Adrenal gland (tissue), 12 donors: ENCODE measurements around the gene SIGLEC9. TPM values are rescaled to one million over a fixed set of nuclear protein-coding genes. Genes with fewer than 3 reads are reported as not detected.

Source experiments
- DNase-seq, 7 donors: peaks; one replicate each; pipeline ENCODE4 v3.0.0-alpha.2; 2019 to 2020
- H3K27ac ChIP-seq, 5 donors: fragments of 200-600 bp; sonication (generic) in 4 of 5; 1 replicate in 3 of 5; 2 replicates in 2 of 5; pipeline versions ENCODE4 v1.5.1 to v1.8.0; 2016 to 2020; ENCODE audit warnings: mild to moderate bottlenecking in 1 of 5
- H3K27me3 ChIP-seq: fragments of 200-600 bp; 2 replicates; pipeline ENCODE4 v1.8.0; 2021
- H3K36me3 ChIP-seq, 2 donors: fragments of 200-600 bp; replicated peaks in 1 of 2; 1 replicate in 1 of 2; 2 replicates in 1 of 2; pipeline versions ENCODE4 v1.5.1 to v1.8.0; 2018 to 2022
- H3K4me1 ChIP-seq, 2 donors: fragments of 200-600 bp; replicated peaks in 1 of 2; 1 replicate in 1 of 2; 2 replicates in 1 of 2; pipeline versions ENCODE4 v1.5.1 to v1.8.0; 2018 to 2021
- H3K4me3 ChIP-seq, 4 donors: fragments of 200-600 bp; sonication (generic) in 3 of 4; one replicate each; pipeline ENCODE4 v1.5.1; 2016 to 2018
- H3K9me3 ChIP-seq, 3 donors: fragments of 200-600 bp; sonication (generic) in 1 of 3; replicated peaks in 1 of 3; 1 replicate in 2 of 3; 2 replicates in 1 of 3; pipeline versions ENCODE4 v1.5.1 to v1.8.0; 2016 to 2021
- POLR2A ChIP-seq, 2 donors: fragments of 450-650 bp; IDR thresholded peaks; one replicate each; pipeline ENCODE4 v1.6.1; 2017; ENCODE audit warnings: antibody characterized with exemption in 2 of 2, mild to moderate bottlenecking in 2 of 2, moderate library complexity in 1 of 2
- WGBS, 4 donors: extraction: QIAGEN DNeasy Blood & Tissue Kit in 2 of 4; methylation state at CpG; one replicate each; pipeline versions ENCODE4 v1.1.5 to v1.1.7; 2013 to 2017; 5-methylcytosine and 5-hydroxymethylcytosine counted together
- intact Hi-C, 2 donors: fragments of 100-400 bp; cut with DNase I; formaldehyde crosslinking; loops; one replicate each; pipeline versions ENCODE4 v1.14.1 to v1.15.0; 2022 to 2023
- polyA plus RNA-seq, 3 donors: library from polyadenylated mRNA; stranded (reverse); fragments of 200-250 nt in 2 of 3; fragments of 350-450 nt in 1 of 3; fragmentation: Illumina TruSeq in 1 of 3; extraction: RNeasy Lipid Tissue Mini Kit (QIAGEN cat#74804) in 1 of 3; gene quantifications; one replicate each; pipeline ENCODE4 v1.2.3, GENCODE V29; 2013 to 2014
- total RNA-seq, 9 donors: library from RNA; depleted of rRNA in 4 of 9; stranded (reverse); fragments of >200 nt in 4 of 9; fragments of 120-200 nt in 1 of 9; fragmentation: NEBNext Ultra II Directional in 1 of 9; extraction: Animal tissue kit (Norgen Biotek cat#: 25700) in 1 of 9; gene quantifications; one replicate each; pipeline versions ENCODE4 v1.1.0 to v1.2.4, GENCODE V29; 2013 to 2023
- TF ChIP-seq, protein P1 (sequence below), 6 experiments: fragments of 450-650 bp in 4 of 6; fragments of 200-600 bp in 2 of 6; sonication (generic) in 1 of 6; IDR thresholded peaks; 1 replicate in 5 of 6; 2 replicates in 1 of 6; pipeline versions ENCODE4 v1.5.1 to v1.8.0; 2016 to 2021; ENCODE audit warnings: antibody characterized with exemption in 6 of 6, mild to moderate bottlenecking in 2 of 6, moderate library complexity in 1 of 6
- donor health status: healthy with polysubstance abuse.
- donor health status: Bipolar disorder and iron deficiency.
- donor health status: DM: yes; HTN: yes; CAD: no.
- donor health status: DM: no; HTN: no; CAD: no.
- donor health status: DM: no; HTN: no; CAD: no.
- donor health status: DM: yes; HTN: yes; CAD: no.

The SIGLEC9 gene
- total and polyA plus RNA-seq, 12 donors: 1.5 to 29.7 (median 9.9) TPM

DNA sequence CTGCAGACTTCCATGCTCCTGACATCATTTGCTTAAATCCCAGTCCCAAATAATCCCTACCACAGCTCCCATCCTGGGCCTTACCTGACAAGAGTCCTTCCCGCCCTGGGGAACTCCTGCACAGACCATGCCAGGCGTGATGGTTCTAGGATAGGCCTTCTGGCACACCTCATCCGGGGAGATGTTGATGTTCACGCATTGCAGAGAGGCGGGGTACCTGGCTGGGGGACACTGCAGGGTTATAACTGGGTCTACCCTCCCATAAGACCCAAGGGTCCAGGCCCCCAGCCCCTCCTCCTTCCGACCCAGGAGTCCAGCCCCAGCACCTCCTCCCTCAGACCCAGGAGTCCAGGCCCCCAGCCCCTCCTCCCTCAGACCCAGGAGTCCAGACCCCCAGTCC, 46.0 kb upstream of the SIGLEC9 start:
- no peak overlapping the region for H3K4me3 ChIP-seq
- no peak overlapping the region for H3K27ac ChIP-seq
- no peaks in the 10 kb centered on the region for H3K27me3 ChIP-seq
- TF ChIP-seq, protein P1, sequence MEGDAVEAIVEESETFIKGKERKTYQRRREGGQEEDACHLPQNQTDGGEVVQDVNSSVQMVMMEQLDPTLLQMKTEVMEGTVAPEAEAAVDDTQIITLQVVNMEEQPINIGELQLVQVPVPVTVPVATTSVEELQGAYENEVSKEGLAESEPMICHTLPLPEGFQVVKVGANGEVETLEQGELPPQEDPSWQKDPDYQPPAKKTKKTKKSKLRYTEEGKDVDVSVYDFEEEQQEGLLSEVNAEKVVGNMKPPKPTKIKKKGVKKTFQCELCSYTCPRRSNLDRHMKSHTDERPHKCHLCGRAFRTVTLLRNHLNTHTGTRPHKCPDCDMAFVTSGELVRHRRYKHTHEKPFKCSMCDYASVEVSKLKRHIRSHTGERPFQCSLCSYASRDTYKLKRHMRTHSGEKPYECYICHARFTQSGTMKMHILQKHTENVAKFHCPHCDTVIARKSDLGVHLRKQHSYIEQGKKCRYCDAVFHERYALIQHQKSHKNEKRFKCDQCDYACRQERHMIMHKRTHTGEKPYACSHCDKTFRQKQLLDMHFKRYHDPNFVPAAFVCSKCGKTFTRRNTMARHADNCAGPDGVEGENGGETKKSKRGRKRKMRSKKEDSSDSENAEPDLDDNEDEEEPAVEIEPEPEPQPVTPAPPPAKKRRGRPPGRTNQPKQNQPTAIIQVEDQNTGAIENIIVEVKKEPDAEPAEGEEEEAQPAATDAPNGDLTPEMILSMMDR (IDR thresholded peaks at IDR 0.05): no peak
- TF ChIP-seq POLR2A (IDR thresholded peaks at IDR 0.05): no peak
- H3K36me3 ChIP-seq: no peaks in the 10 kb centered on the region
- no peaks in the 10 kb centered on the region for H3K9me3 ChIP-seq
- intact Hi-C loops: no loop called here
- no peak for DNase-seq
- WGBS, 4 donors: 90 to 100% (median 93%) methylated on average over 1 to 6 of the region's 6 CpGs
- H3K4me1 ChIP-seq: no peaks in the 10 kb centered on the region

DNA sequence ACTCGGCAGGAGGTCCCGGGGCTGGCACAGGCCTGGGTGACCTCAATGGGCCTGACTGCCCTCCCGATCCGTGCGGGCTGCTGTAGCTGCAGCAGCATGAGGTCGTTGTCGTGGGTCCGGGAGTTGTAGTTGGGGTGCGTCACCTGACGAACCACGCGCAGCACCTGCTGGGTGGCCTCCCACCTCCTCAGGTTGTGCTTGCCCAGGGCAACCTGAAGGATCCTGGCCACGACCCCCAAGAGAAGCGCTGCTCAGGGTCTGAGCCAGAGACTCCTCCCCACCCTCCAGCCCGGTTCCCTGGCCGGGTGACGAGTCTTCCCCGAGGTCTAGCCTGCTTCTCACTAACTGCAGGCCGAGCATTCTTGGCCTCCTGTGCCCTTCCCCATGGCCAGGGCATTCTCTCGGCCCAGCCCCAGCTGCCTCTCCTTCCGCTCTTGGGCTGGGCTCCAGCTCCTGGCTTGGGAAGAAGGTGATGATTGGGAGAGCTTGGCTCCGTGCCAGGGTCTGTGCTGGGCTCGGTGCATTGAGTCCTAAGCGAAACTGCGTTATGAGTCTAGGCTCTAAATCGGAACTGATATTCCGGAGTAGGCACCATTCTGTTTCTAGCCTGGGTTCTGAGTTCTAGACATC, 45.1 kb upstream of the SIGLEC9 start:
- no peak overlapping the region for H3K27ac ChIP-seq
- no peak for DNase-seq
- no peak overlapping the region for H3K4me3 ChIP-seq
- no peaks in the 10 kb centered on the region for H3K27me3 ChIP-seq
- no peak for TF ChIP-seq POLR2A (IDR thresholded peaks at IDR 0.05)
- TF ChIP-seq, protein P1 (IDR thresholded peaks at IDR 0.05): no peak
- no peaks in the 10 kb centered on the region for H3K4me1 ChIP-seq
- intact Hi-C loops: no loop called here
- no peaks in the 10 kb centered on the region for H3K36me3 ChIP-seq
- 75 to 81% (median 78%) methylated on average over 6 to 27 of the region's 27 CpGs for WGBS, 4 donors
- H3K9me3 ChIP-seq: no peaks in the 10 kb centered on the region

DNA sequence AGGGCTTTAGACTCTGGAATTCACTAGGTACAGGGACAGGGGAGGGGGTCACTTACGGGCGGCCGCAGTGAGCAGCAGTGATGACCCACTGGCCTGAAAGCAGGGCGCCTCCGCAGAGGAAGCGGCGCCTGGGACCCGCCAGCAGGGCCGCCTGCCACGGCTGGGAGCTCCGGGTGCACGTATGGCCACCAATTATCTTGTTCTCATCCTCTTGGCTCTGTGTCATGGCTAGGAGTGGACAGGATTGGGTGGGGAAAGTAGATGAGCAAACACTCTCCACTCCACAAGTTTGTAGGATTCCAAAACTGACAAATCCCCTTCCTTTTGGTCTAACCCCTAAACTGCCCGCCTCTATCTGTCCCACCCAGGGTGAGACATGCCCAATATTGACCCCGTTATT, 43.2 kb upstream of the SIGLEC9 start:
- no peak overlapping the region for H3K4me3 ChIP-seq
- no peaks in the 10 kb centered on the region for H3K36me3 ChIP-seq
- H3K9me3 ChIP-seq: no peaks in the 10 kb centered on the region
- TF ChIP-seq, protein P1 (IDR thresholded peaks at IDR 0.05): no peak
- no peak for TF ChIP-seq POLR2A (IDR thresholded peaks at IDR 0.05)
- intact Hi-C loops: no loop called here
- H3K27me3 ChIP-seq: no peaks in the 10 kb centered on the region
- no peak overlapping the region for H3K27ac ChIP-seq
- DNase-seq: no peak
- 87 to 94% (median 91%) methylated on average over 14 of the region's 14 CpGs for WGBS, 4 donors
- H3K4me1 ChIP-seq: no peaks in the 10 kb centered on the region

DNA sequence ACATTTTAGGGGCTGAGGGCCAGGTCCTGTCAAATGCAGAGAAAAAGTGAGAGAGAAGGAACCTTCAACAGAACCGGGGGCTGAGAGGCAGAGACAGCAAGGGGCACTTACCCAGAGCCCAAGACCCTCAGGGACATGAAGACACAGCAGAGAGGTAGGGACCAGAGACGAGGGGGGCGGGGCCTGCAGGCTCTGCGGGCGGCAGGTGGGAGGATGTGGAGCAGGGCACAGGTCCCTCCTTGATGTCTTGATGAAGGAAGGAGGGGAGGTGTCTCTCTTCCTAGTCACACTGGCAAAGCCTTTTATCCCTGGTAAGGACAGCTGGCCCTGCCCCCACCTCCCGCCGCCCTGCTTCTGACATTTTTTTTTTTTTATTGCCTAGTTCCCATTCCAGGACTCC, 42.1 kb upstream of the SIGLEC9 start, which contains the start of gene KLK14:
Gene KLK14, minus strand, starts transcription at position 277 of the 400 bp plus-strand sequence. Its CDS starts 273 bp downstream, at position 4.
- Histone ChIP-seq H3K27me3 (no peaks in the 10 kb centered on the region), H3K36me3 (no peaks in the 10 kb centered on the region), H3K27ac (no peak within 1 kb of the TSS), H3K4me1 (no peaks in the 10 kb centered on the region), H3K4me3 (no peak within 1 kb of the TSS), H3K9me3 (no peaks in the 10 kb centered on the region)
- intact Hi-C loops: no loop called here
- DNase-seq: no peak
- WGBS, 4 donors: 18 to 36% (median 22%) methylated on average over 7 of the region's 7 CpGs
- TF ChIP-seq, protein P1 (IDR thresholded peaks at IDR 0.05): no peak
- TF ChIP-seq POLR2A (IDR thresholded peaks at IDR 0.05): no peak
